Liver (tissue), 9 donors: Measurements from ENCODE around the gene ARNT2. TPM values are rescaled to one million over a fixed set of nuclear protein-coding genes. Genes with fewer than 3 reads are reported as not detected.

ENCODE experiments used
- DNase-seq: peaks from one replicate; pipeline ENCODE4 v3.0.0-alpha.2; 2017; ENCODE audit warnings: low spot score
- H3K27ac ChIP-seq, 2 donors: one replicate each; pipeline ENCODE4 v1.7.0; 2013; ENCODE audit warnings: inconsistent platforms in 2 of 2, low read length in 2 of 2, control low read depth in 1 of 2, low read depth in 1 of 2, mild to moderate bottlenecking in 1 of 2
- H3K27me3 ChIP-seq, 4 donors: one replicate each; pipeline versions ENCODE4 v1.6.1 to v1.7.0; 2013; ENCODE audit warnings: low read length in 3 of 4, inconsistent platforms in 1 of 4, mild to moderate bottlenecking in 1 of 4, moderate library complexity in 1 of 4; ENCODE audit not compliant: control insufficient read depth in 4 of 4, insufficient read depth in 4 of 4
- H3K36me3 ChIP-seq, 4 donors: one replicate each; pipeline versions ENCODE4 v1.6.1 to v1.7.0; 2013; ENCODE audit warnings: low read length in 3 of 4, mild to moderate bottlenecking in 3 of 4, low read depth in 1 of 4, moderate library complexity in 1 of 4; ENCODE audit not compliant: control insufficient read depth in 4 of 4, insufficient read depth in 3 of 4
- H3K4me1 ChIP-seq, 4 donors: one replicate each; pipeline versions ENCODE4 v1.6.1 to v1.7.0; 2013; ENCODE audit warnings: low read length in 3 of 4, mild to moderate bottlenecking in 3 of 4, moderate library complexity in 1 of 4; ENCODE audit not compliant: control insufficient read depth in 4 of 4, insufficient read depth in 4 of 4
- H3K4me3 ChIP-seq, 3 donors: one replicate each; pipeline versions ENCODE4 v1.6.1 to v1.7.0; 2013; ENCODE audit warnings: low read length in 3 of 3, control low read depth in 1 of 3, low read depth in 1 of 3, mild to moderate bottlenecking in 1 of 3
- H3K9ac ChIP-seq, 2 donors: one replicate each; pipeline ENCODE4 v1.7.0; 2013; ENCODE audit warnings: low read length in 2 of 2, mild to moderate bottlenecking in 2 of 2, moderate library complexity in 2 of 2, control low read depth in 1 of 2, low read depth in 1 of 2
- H3K9me3 ChIP-seq, 4 donors: one replicate each; pipeline versions ENCODE4 v1.6.1 to v1.7.0; 2013; ENCODE audit warnings: low read length in 3 of 4; ENCODE audit not compliant: control insufficient read depth in 4 of 4
- EGR1 ChIP-seq, 2 donors: IDR thresholded peaks; 2 replicates each; pipeline ENCODE4 v1.6.1; 2016 to 2018; ENCODE audit warnings: antibody characterized with exemption in 2 of 2, low read depth in 2 of 2
- FOXA1 ChIP-seq: IDR thresholded peaks from 2 replicates; pipeline ENCODE4 v1.6.1; 2016; ENCODE audit warnings: antibody characterized with exemption
- FOXA2 ChIP-seq: IDR thresholded peaks from 2 replicates; pipeline ENCODE4 v1.6.1; 2016; ENCODE audit warnings: antibody characterized with exemption
- GABPA ChIP-seq, 2 donors: IDR thresholded peaks in 1 of 2; conservative IDR thresholded peaks in 1 of 2; 2 replicates each; pipeline ENCODE4 v1.6.1; 2016; ENCODE audit warnings: antibody characterized with exemption in 2 of 2, mild to moderate bottlenecking in 1 of 2, moderate library complexity in 1 of 2
- HNF4A ChIP-seq, 2 donors: conservative IDR thresholded peaks; 2 replicates each; pipeline ENCODE4 v1.6.1; 2016; ENCODE audit warnings: antibody characterized with exemption in 2 of 2, mild to moderate bottlenecking in 2 of 2
- HNF4G ChIP-seq: IDR thresholded peaks from 2 replicates; pipeline ENCODE4 v1.6.1; 2016; ENCODE audit warnings: antibody characterized with exemption
- JUND ChIP-seq, 2 donors: IDR thresholded peaks; 2 replicates each; pipeline ENCODE4 v1.6.1; 2016; ENCODE audit warnings: antibody characterized with exemption in 2 of 2
- NR2F2 ChIP-seq: IDR thresholded peaks from 2 replicates; pipeline ENCODE4 v1.6.1; 2016; ENCODE audit warnings: antibody characterized with exemption
- RAD21 ChIP-seq, 2 donors: IDR thresholded peaks; 2 replicates each; pipeline ENCODE4 v1.6.1; 2016; ENCODE audit warnings: antibody characterized with exemption in 2 of 2, mild to moderate bottlenecking in 2 of 2
- RXRA ChIP-seq, 2 donors: IDR thresholded peaks; 2 replicates each; pipeline ENCODE4 v1.6.1; 2017 to 2018; ENCODE audit warnings: antibody characterized with exemption in 2 of 2, mild to moderate bottlenecking in 1 of 2
- SP1 ChIP-seq: IDR thresholded peaks from 2 replicates; pipeline ENCODE4 v1.6.1; 2018; ENCODE audit warnings: antibody characterized with exemption, mild to moderate bottlenecking
- TAF1 ChIP-seq: conservative IDR thresholded peaks from 2 replicates; pipeline ENCODE4 v1.6.1; 2016; ENCODE audit warnings: antibody characterized with exemption, mild to moderate bottlenecking
- YY1 ChIP-seq: IDR thresholded peaks from 2 replicates; pipeline ENCODE4 v1.6.1; 2016; ENCODE audit warnings: antibody characterized with exemption, mild to moderate bottlenecking
- WGBS: extraction: QIAGEN DNeasy Blood & Tissue Kit; methylation state at CpG from one replicate; pipeline ENCODE4 v1.1.7; 2013; 5-methylcytosine and 5-hydroxymethylcytosine counted together
- polyA plus RNA-seq, 2 donors: library from polyadenylated mRNA; stranded (reverse) in 1 of 2; unstranded in 1 of 2; fragments of 200-250 nt in 1 of 2; fragments of >200 nt in 1 of 2; fragmentation: Nextera tagmentation in 1 of 2; extraction: Ambion mirVana in 1 of 2; gene quantifications; one replicate each; pipeline versions ENCODE4 v1.2.1 to v1.2.3, GENCODE V29; 2013 to 2015
- total RNA-seq, 2 donors: library from RNA; depleted of rRNA; stranded (reverse); fragments of >200 nt; gene quantifications; one replicate each; pipeline ENCODE4 v1.2.3, GENCODE V29; 2014
- TF ChIP-seq, protein P1 (sequence below): IDR thresholded peaks from 2 replicates; pipeline ENCODE4 v1.6.1; 2016; ENCODE audit warnings: antibody characterized with exemption
- TF ChIP-seq, protein P2 (sequence below): IDR thresholded peaks from 2 replicates; pipeline ENCODE4 v1.6.1; 2016; ENCODE audit warnings: antibody characterized with exemption
- TF ChIP-seq, protein P3 (sequence below): IDR thresholded peaks from 2 replicates; pipeline ENCODE4 v1.6.1; 2016; ENCODE audit warnings: antibody characterized with exemption, mild to moderate bottlenecking
- TF ChIP-seq, protein P4 (sequence below): IDR thresholded peaks from 2 replicates; pipeline ENCODE4 v1.6.1; 2016; ENCODE audit warnings: antibody characterized with exemption
- TF ChIP-seq, protein P5 (sequence below): fragments of 150-350 bp; IDR thresholded peaks from 2 replicates; pipeline ENCODE4 v1.5.1; 2017; ENCODE audit warnings: improper control_type of control experiment, low read depth, low read length; ENCODE audit not compliant: missing input control
- donor health status: healthy.
- donor health status: healthy.
- donor health status: healthy.
- donor health status: healthy.
- donor health status: healthy.

Gene ARNT2
- total and polyA plus RNA-seq, 4 donors = 0.17 to 0.92 (median 0.54) TPM

DNA sequence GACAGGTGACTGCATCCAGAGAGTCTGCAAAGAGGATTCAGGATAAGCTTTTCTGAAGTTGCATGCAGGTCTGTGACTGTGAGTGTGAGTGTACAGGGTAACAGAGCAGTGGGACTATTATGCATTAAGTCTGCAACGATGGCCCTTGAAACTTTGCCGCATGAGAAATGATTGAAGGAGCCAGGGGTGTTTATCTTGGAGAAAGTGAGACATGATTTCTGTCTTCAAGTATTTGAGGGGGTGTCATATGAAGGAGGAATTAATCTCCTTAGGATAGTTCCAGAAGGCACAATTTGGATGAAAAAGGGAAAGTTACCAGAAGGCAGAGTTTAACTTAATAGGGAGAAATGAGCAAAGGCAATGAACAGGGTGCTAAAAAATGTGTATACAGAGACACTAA, 119.6 kb downstream of the ARNT2 start:
- Histone ChIP-seq H3K27me3 (peaks cover 0 to 2% (median under 1%) of the 10 kb centered on the region in 4 donors), H3K4me3 (no peak overlapping the region), H3K9ac (no peak overlapping the region), H3K9me3 (no peaks in the 10 kb centered on the region), H3K36me3 (no peaks in the 10 kb centered on the region), H3K4me1 (no peaks in the 10 kb centered on the region), H3K27ac (no peak overlapping the region)
- DNase-seq = no peak
- no peak for TF ChIP-seq RXRA (IDR thresholded peaks at IDR 0.05)
- TF ChIP-seq YY1 = no peak
- TF ChIP-seq FOXA2 = no peak
- TF ChIP-seq JUND (IDR thresholded peaks at IDR 0.05) = no peak
- TF ChIP-seq HNF4A (conservative IDR thresholded peaks at IDR 0.05) = no peak
- TF ChIP-seq FOXA1 = no peak
- no peak for TF ChIP-seq SP1
- TF ChIP-seq, protein P1, sequence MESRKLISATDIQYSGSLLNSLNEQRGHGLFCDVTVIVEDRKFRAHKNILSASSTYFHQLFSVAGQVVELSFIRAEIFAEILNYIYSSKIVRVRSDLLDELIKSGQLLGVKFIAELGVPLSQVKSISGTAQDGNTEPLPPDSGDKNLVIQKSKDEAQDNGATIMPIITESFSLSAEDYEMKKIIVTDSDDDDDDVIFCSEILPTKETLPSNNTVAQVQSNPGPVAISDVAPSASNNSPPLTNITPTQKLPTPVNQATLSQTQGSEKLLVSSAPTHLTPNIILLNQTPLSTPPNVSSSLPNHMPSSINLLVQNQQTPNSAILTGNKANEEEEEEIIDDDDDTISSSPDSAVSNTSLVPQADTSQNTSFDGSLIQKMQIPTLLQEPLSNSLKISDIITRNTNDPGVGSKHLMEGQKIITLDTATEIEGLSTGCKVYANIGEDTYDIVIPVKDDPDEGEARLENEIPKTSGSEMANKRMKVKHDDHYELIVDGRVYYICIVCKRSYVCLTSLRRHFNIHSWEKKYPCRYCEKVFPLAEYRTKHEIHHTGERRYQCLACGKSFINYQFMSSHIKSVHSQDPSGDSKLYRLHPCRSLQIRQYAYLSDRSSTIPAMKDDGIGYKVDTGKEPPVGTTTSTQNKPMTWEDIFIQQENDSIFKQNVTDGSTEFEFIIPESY = no peak
- TF ChIP-seq HNF4G = no peak
- no peak for TF ChIP-seq GABPA (IDR thresholded peaks at IDR 0.05 in 1 of 2, conservative IDR thresholded peaks at IDR 0.05 in 1 of 2)
- TF ChIP-seq, protein P2, sequence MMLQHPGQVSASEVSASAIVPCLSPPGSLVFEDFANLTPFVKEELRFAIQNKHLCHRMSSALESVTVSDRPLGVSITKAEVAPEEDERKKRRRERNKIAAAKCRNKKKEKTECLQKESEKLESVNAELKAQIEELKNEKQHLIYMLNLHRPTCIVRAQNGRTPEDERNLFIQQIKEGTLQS = no peak
- 84% methylated on average over 2 of the region's 2 CpGs for WGBS

DNA sequence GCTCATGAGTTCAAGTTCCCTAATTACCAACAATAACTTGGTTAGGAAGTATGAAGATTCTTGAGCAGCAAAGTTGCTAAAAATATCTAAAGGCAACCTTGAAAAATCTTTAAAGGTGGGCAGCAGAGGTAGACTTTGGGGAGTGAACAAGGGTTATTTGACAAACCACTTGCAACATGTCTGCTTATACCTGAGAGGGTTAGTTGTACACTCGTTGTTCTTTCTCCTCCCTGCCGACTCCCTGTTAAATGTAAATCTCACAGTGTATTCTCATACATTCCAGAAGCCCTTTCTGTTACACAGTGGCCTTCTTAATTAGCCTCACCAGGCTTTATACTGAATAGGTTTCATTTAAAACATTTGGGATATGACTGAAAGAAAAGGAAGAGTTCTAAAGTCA, 121.7 kb downstream of the ARNT2 start:
- Histone ChIP-seq H3K9me3 (no peaks in the 10 kb centered on the region), H3K4me1 (no peaks in the 10 kb centered on the region), H3K27me3 (peaks cover 0 to 2% (median under 1%) of the 10 kb centered on the region in 4 donors), H3K9ac (no peak overlapping the region), H3K27ac (no peak overlapping the region), H3K4me3 (no peak overlapping the region), H3K36me3 (no peaks in the 10 kb centered on the region)
- 73% methylated on average over 2 of the region's 2 CpGs for WGBS
- no peak for DNase-seq
- TF ChIP-seq HNF4A (conservative IDR thresholded peaks at IDR 0.05) = no peak
- no peak for TF ChIP-seq HNF4G
- TF ChIP-seq, protein P1 = no peak
- TF ChIP-seq, protein P2 = no peak
- TF ChIP-seq RAD21 (IDR thresholded peaks at IDR 0.05) = no peak
- no peak for TF ChIP-seq FOXA2
- TF ChIP-seq YY1 = no peak
- no peak for TF ChIP-seq SP1
- no peak for TF ChIP-seq RXRA (IDR thresholded peaks at IDR 0.05)
- TF ChIP-seq, protein P3, sequence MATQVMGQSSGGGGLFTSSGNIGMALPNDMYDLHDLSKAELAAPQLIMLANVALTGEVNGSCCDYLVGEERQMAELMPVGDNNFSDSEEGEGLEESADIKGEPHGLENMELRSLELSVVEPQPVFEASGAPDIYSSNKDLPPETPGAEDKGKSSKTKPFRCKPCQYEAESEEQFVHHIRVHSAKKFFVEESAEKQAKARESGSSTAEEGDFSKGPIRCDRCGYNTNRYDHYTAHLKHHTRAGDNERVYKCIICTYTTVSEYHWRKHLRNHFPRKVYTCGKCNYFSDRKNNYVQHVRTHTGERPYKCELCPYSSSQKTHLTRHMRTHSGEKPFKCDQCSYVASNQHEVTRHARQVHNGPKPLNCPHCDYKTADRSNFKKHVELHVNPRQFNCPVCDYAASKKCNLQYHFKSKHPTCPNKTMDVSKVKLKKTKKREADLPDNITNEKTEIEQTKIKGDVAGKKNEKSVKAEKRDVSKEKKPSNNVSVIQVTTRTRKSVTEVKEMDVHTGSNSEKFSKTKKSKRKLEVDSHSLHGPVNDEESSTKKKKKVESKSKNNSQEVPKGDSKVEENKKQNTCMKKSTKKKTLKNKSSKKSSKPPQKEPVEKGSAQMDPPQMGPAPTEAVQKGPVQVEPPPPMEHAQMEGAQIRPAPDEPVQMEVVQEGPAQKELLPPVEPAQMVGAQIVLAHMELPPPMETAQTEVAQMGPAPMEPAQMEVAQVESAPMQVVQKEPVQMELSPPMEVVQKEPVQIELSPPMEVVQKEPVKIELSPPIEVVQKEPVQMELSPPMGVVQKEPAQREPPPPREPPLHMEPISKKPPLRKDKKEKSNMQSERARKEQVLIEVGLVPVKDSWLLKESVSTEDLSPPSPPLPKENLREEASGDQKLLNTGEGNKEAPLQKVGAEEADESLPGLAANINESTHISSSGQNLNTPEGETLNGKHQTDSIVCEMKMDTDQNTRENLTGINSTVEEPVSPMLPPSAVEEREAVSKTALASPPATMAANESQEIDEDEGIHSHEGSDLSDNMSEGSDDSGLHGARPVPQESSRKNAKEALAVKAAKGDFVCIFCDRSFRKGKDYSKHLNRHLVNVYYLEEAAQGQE = no peak
- no peak for TF ChIP-seq TAF1
- TF ChIP-seq EGR1 (IDR thresholded peaks at IDR 0.05; ENCODE audit: low read depth in 2 of 2) = no peak
- TF ChIP-seq NR2F2 = no peak
- TF ChIP-seq, protein P4, sequence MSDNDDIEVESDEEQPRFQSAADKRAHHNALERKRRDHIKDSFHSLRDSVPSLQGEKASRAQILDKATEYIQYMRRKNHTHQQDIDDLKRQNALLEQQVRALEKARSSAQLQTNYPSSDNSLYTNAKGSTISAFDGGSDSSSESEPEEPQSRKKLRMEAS = no peak
- TF ChIP-seq, protein P5, sequence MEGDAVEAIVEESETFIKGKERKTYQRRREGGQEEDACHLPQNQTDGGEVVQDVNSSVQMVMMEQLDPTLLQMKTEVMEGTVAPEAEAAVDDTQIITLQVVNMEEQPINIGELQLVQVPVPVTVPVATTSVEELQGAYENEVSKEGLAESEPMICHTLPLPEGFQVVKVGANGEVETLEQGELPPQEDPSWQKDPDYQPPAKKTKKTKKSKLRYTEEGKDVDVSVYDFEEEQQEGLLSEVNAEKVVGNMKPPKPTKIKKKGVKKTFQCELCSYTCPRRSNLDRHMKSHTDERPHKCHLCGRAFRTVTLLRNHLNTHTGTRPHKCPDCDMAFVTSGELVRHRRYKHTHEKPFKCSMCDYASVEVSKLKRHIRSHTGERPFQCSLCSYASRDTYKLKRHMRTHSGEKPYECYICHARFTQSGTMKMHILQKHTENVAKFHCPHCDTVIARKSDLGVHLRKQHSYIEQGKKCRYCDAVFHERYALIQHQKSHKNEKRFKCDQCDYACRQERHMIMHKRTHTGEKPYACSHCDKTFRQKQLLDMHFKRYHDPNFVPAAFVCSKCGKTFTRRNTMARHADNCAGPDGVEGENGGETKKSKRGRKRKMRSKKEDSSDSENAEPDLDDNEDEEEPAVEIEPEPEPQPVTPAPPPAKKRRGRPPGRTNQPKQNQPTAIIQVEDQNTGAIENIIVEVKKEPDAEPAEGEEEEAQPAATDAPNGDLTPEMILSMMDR = no peak
- no peak for TF ChIP-seq GABPA (IDR thresholded peaks at IDR 0.05 in 1 of 2, conservative IDR thresholded peaks at IDR 0.05 in 1 of 2)
